ENCODE measurements around the gene NPR3. TPM values are rescaled to one million over a fixed set of nuclear protein-coding genes. Genes with fewer than 3 reads are reported as not detected.

The NPR3 gene
- total RNA-seq, 1 donor from 2014 or later = 1.1 TPM

- no peak for FAIRE-seq
Observed at GRCh38 chr5:32720300-32720699, 9.2 kb downstream of the NPR3 start.

GRCh38 chr5:32721626-32722025 is 10.5 kb downstream of the NPR3 start:
- no peaks in the 10 kb centered on the region for H3K27me3 ChIP-seq (ENCODE audit: insufficient read depth, low read length)
- no peaks in the 10 kb centered on the region for H3K4me1 Mint-ChIP-seq (ENCODE audit: low read depth, unreplicated experiment)
- H3K9me3 ChIP-seq (ENCODE audit: insufficient read depth, low read depth, low read length) = no peaks in the 10 kb centered on the region
- no peak overlapping the region for H2AFZ ChIP-seq (ENCODE audit: low read depth, low read length)
- no peaks in the 10 kb centered on the region for H3K79me2 ChIP-seq (ENCODE audit: insufficient read depth, low read length)
- no peak overlapping the region for H3K9ac ChIP-seq (ENCODE audit: low read length)
- no peak overlapping the region for H3K27ac Mint-ChIP-seq (ENCODE audit: unreplicated experiment)
- H4K20me1 ChIP-seq (ENCODE audit: insufficient read depth, low read length) = no peaks in the 10 kb centered on the region
- H3K27ac ChIP-seq (ENCODE audit: low read depth, low read length) = no peak overlapping the region
- H3K4me2 ChIP-seq (ENCODE audit: low read length) = no peak overlapping the region
- H3K36me3 ChIP-seq (ENCODE audit: insufficient read depth, low read length) = peaks cover 6% of the 10 kb centered on the region
- H3K27me3 Mint-ChIP-seq (ENCODE audit: low read depth, unreplicated experiment) = peaks cover 26% of the 10 kb centered on the region
- H3K36me3 Mint-ChIP-seq (ENCODE audit: low read depth, unreplicated experiment) = no peaks in the 10 kb centered on the region
- TF ChIP-seq EZH2 (IDR thresholded peaks at IDR 0.05; ENCODE audit: insufficient read depth, low read length) = no peak
- TF ChIP-seq CTCF (IDR thresholded peaks at IDR 0.05; ENCODE audit: insufficient read depth, low read depth, low read length) = no peak
- peaks cover 15% of the 10 kb centered on the region for H3K9me3 Mint-ChIP-seq (ENCODE audit: unreplicated experiment)
- FAIRE-seq (no peak), DNase-seq (ENCODE audit: low read depth) (no peak)
- no peaks in the 10 kb centered on the region for H3K4me1 ChIP-seq (ENCODE audit: insufficient read depth, low read length)
- no peak overlapping the region for H3K4me3 ChIP-seq (ENCODE audit: insufficient read depth, low read depth, low read length)
- no peak overlapping the region for H3K4me3 Mint-ChIP-seq (ENCODE audit: unreplicated experiment)

More at GRCh38 chr5:32720300-32720699, 9.2 kb downstream of the NPR3 start:
- Histone ChIP-seq H3K4me2 (ENCODE audit: low read length) (no peak overlapping the region), H3K4me3 (ENCODE audit: insufficient read depth, low read depth, low read length) (no peak overlapping the region), H2AFZ (ENCODE audit: low read depth, low read length) (no peak overlapping the region), H3K27me3 (ENCODE audit: insufficient read depth, low read length) (no peaks in the 10 kb centered on the region), H3K9me3 (ENCODE audit: insufficient read depth, low read depth, low read length) (no peaks in the 10 kb centered on the region), H3K36me3 (ENCODE audit: insufficient read depth, low read length) (no peaks in the 10 kb centered on the region), H3K4me1 (ENCODE audit: insufficient read depth, low read length) (no peaks in the 10 kb centered on the region), H3K27ac (ENCODE audit: low read depth, low read length) (no peak overlapping the region), H4K20me1 (ENCODE audit: insufficient read depth, low read length) (no peaks in the 10 kb centered on the region), H3K9ac (ENCODE audit: low read length) (no peak overlapping the region), H3K79me2 (ENCODE audit: insufficient read depth, low read length) (no peaks in the 10 kb centered on the region)
- TF ChIP-seq CTCF (IDR thresholded peaks at IDR 0.05; ENCODE audit: insufficient read depth, low read depth, low read length) (no peak), EZH2 (IDR thresholded peaks at IDR 0.05; ENCODE audit: insufficient read depth, low read length) (no peak)
- H3K4me3 Mint-ChIP-seq (ENCODE audit: unreplicated experiment) = no peak overlapping the region
- H3K4me1 Mint-ChIP-seq (ENCODE audit: low read depth, unreplicated experiment) = no peaks in the 10 kb centered on the region
- H3K27me3 Mint-ChIP-seq (ENCODE audit: low read depth, unreplicated experiment) = peaks cover 23% of the 10 kb centered on the region
- peaks cover 17% of the 10 kb centered on the region for H3K9me3 Mint-ChIP-seq (ENCODE audit: unreplicated experiment)
- DNase-seq (ENCODE audit: low read depth) = no peak
- no peaks in the 10 kb centered on the region for H3K36me3 Mint-ChIP-seq (ENCODE audit: low read depth, unreplicated experiment)
- no peak overlapping the region for H3K27ac Mint-ChIP-seq (ENCODE audit: unreplicated experiment)

GRCh38 chr5:32722957-32723356 is 11.8 kb downstream of the NPR3 start:
- Mint-ChIP-seq H3K36me3 (ENCODE audit: low read depth, unreplicated experiment) (no peaks in the 10 kb centered on the region), H3K9me3 (ENCODE audit: unreplicated experiment) (peaks cover 15% of the 10 kb centered on the region), H3K4me1 (ENCODE audit: low read depth, unreplicated experiment) (no peaks in the 10 kb centered on the region), H3K27ac (ENCODE audit: unreplicated experiment) (no peak overlapping the region), H3K27me3 (ENCODE audit: low read depth, unreplicated experiment) (peaks cover 20% of the 10 kb centered on the region), H3K4me3 (ENCODE audit: unreplicated experiment) (no peak overlapping the region)
- no peak for TF ChIP-seq CTCF (IDR thresholded peaks at IDR 0.05; ENCODE audit: insufficient read depth, low read depth, low read length)
- no peak for TF ChIP-seq EZH2 (IDR thresholded peaks at IDR 0.05; ENCODE audit: insufficient read depth, low read length)
- FAIRE-seq (no peak), DNase-seq (ENCODE audit: low read depth) (no peak)
- Histone ChIP-seq H3K27ac (ENCODE audit: low read depth, low read length) (no peak overlapping the region), H2AFZ (ENCODE audit: low read depth, low read length) (no peak overlapping the region), H4K20me1 (ENCODE audit: insufficient read depth, low read length) (no peaks in the 10 kb centered on the region), H3K79me2 (ENCODE audit: insufficient read depth, low read length) (no peaks in the 10 kb centered on the region), H3K9me3 (ENCODE audit: insufficient read depth, low read depth, low read length) (no peaks in the 10 kb centered on the region), H3K36me3 (ENCODE audit: insufficient read depth, low read length) (peaks cover 6% of the 10 kb centered on the region), H3K4me2 (ENCODE audit: low read length) (no peak overlapping the region), H3K4me3 (ENCODE audit: insufficient read depth, low read depth, low read length) (no peak overlapping the region), H3K9ac (ENCODE audit: low read length) (no peak overlapping the region), H3K27me3 (ENCODE audit: insufficient read depth, low read length) (no peaks in the 10 kb centered on the region), H3K4me1 (ENCODE audit: insufficient read depth, low read length) (no peaks in the 10 kb centered on the region)

Measured in astrocyte (in vitro differentiated cells and primary cell).